H1 (cell line): ENCODE results near the gene SCN1B. TPM values are rescaled to one million over a fixed set of nuclear protein-coding genes. Genes with fewer than 3 reads are reported as not detected.

Experiments
- CBX5 ChIP-seq: fragments of 300-800, 300-1000 bp; sonication (generic); IDR thresholded peaks from 2 replicates; pipeline ENCODE4 v1.7.1; 2016; ENCODE audit warnings: antibody characterized with exemption, low read length, low read depth
- JUN ChIP-seq: IDR thresholded peaks from 2 replicates; pipeline ENCODE4 v1.6.1; 2011; ENCODE audit warnings: low read depth, mild to moderate bottlenecking, improper control_type of control experiment, low read length
- TEAD4 ChIP-seq: IDR thresholded peaks from 2 replicates; pipeline ENCODE4 v1.6.1; 2012; ENCODE audit warnings: low read depth, low read length, inconsistent platforms, mixed read lengths
- polyA plus RNA-seq, 7 experiments: library from polyadenylated mRNA; depleted of rRNA in 3 of 7; stranded (reverse) in 5 of 7; unstranded in 2 of 7; fragments of >200 nt in 5 of 7; fragments of 200-250 nt in 2 of 7; gene quantifications; 1 replicate in 5 of 7; 2 replicates in 1 of 7; 4 replicates in 1 of 7; pipeline versions ENCODE4 v1.2.1 to v1.2.3, GENCODE V29; 2011 to 2013; ENCODE audit warnings: missing spikeins in 2 of 7, mixed read lengths in 2 of 7
- total RNA-seq: library from RNA; stranded (reverse); fragmentation: NEBNext Ultra II Directional; extraction: Animal tissue kit (Norgen Biotek cat#: 25700); gene quantifications from 2 replicates; pipeline ENCODE4 v1.2.1, GENCODE V29; 2021
- TF ChIP-seq, protein P1 (sequence below): IDR thresholded peaks from 2 replicates; pipeline ENCODE4 v1.6.1; 2011; ENCODE audit warnings: low read length, improper control_type of control experiment
- TF ChIP-seq, protein P2 (sequence below), 3 experiments: IDR thresholded peaks; 1 replicate in 2 of 3; 2 replicates in 1 of 3; pipeline versions ENCODE4 v1.5.1 to v1.6.1; 2011; ENCODE audit warnings: low read length in 3 of 3, mild to moderate bottlenecking in 3 of 3, inconsistent platforms in 2 of 3, low read depth in 1 of 3, moderate library complexity in 1 of 3; ENCODE audit not compliant: insufficient read depth in 1 of 3; ENCODE audit errors: control extremely low read depth in 1 of 3
- TF ChIP-seq, protein P3 (sequence below): IDR thresholded peaks from 2 replicates; pipeline ENCODE4 v1.6.1; 2011; ENCODE audit warnings: low read depth, mild to moderate bottlenecking, low read length; ENCODE audit not compliant: insufficient read depth

SCN1B gene
- total and polyA plus RNA-seq, 2 of the 8 experiments (the other 6 are each of a cell fraction or from before 2014, with no cell fraction given) = 3.1 to 3.5 TPM

DNA sequence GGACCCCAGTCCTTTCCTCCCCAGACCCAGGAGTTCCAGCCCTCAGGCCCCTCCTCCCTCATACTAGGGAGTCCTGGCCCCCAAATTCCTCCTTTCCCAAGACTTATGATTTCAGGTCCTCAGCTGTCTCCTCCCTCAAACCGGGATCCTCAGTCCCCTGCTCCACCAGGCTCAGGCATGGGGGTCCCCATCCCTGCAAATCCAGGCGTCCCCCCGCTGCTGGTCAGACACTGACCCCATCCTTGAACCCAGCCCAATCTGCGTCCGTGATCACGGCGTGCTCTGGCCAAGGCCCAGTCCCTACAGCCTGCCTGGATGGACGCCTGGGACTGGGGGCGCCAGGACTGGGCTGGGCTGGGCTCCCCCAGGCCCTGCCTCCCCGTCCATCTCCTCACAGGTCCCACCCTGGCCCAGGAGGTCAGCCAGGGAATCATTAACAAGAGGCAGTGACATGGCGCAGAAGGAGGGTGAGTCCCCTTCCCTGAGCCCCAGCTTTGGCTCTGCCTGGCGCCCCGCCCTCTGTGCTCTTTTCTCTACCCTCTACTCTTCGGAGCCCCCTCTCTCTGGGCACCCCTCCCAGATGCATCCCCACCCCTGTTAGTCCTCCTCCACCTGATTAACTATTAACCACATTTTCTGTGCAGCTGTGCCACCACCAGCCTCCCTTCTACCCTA lies 11.9 kb downstream of the SCN1B start (continued):
- TF ChIP-seq, protein P1, sequence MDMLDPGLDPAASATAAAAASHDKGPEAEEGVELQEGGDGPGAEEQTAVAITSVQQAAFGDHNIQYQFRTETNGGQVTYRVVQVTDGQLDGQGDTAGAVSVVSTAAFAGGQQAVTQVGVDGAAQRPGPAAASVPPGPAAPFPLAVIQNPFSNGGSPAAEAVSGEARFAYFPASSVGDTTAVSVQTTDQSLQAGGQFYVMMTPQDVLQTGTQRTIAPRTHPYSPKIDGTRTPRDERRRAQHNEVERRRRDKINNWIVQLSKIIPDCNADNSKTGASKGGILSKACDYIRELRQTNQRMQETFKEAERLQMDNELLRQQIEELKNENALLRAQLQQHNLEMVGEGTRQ = no peak
- TF ChIP-seq CBX5 (no peak), JUN (no peak), TEAD4 (no peak)
- TF ChIP-seq, protein P2, sequence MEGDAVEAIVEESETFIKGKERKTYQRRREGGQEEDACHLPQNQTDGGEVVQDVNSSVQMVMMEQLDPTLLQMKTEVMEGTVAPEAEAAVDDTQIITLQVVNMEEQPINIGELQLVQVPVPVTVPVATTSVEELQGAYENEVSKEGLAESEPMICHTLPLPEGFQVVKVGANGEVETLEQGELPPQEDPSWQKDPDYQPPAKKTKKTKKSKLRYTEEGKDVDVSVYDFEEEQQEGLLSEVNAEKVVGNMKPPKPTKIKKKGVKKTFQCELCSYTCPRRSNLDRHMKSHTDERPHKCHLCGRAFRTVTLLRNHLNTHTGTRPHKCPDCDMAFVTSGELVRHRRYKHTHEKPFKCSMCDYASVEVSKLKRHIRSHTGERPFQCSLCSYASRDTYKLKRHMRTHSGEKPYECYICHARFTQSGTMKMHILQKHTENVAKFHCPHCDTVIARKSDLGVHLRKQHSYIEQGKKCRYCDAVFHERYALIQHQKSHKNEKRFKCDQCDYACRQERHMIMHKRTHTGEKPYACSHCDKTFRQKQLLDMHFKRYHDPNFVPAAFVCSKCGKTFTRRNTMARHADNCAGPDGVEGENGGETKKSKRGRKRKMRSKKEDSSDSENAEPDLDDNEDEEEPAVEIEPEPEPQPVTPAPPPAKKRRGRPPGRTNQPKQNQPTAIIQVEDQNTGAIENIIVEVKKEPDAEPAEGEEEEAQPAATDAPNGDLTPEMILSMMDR (IDR thresholded peaks at IDR 0.05; ENCODE audit: control extremely low read depth in 1 of 3, insufficient read depth in 1 of 3, low read depth in 1 of 3, low read length in 3 of 3) = no peak
- TF ChIP-seq, protein P3, sequence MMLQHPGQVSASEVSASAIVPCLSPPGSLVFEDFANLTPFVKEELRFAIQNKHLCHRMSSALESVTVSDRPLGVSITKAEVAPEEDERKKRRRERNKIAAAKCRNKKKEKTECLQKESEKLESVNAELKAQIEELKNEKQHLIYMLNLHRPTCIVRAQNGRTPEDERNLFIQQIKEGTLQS = no peak
